ENCODE data around the gene OOSP4B.

Gene OOSP4B

GRCh38 chr11:60078745-60079144 is 61.8 kb downstream of the OOSP4B start:
- no peak overlapping the region for H3K4me3 ChIP-seq (ENCODE audit: low read depth, low read length)
- in situ Hi-C loops (cut with HindIII; ENCODE audit: low sequenced_read_pairs), result no loop called here
- TF ChIP-seq CTCF (IDR thresholded peaks at IDR 0.05; ENCODE audit: low read depth, low read length, missing control alignments), result no peak
- DNase-seq (ENCODE audit: low read depth), result no peak

- no peak for TF ChIP-seq CTCF (IDR thresholded peaks at IDR 0.05; ENCODE audit: low read depth, low read length, missing control alignments)
- no peak overlapping the region for H3K4me3 ChIP-seq (ENCODE audit: low read depth, low read length)
- DNase-seq (ENCODE audit: low read depth), result no peak
- in situ Hi-C loops (cut with HindIII; ENCODE audit: low sequenced_read_pairs), result no loop called here
Measured at GRCh38 chr11:60080535-60080934, 63.6 kb downstream of the OOSP4B start.

Data from astrocyte of the cerebellum (primary cell).